ENCODE data around the gene RASSF4.

The RASSF4 gene

DNA sequence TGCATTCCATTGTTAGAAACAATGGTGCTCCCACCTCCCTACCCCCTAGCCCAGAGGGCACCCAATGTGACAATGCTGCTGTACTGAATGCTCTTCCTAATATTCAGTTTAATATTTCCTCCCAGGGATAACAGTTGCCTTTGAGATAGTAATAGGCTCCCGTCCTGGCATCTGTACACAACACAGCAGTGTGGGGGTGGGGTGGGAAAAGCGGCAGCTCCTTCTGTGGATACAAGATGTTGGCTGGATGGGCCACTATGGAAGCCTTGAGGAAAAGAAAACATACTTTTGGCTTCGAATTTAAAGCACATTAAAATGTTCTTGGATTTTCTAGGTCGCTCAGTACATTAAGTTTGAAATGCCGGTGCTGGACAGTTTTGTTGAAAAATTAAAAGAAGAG, 32.0 kb downstream of the RASSF4 start:
- in situ Hi-C loops (cut with MboI; ENCODE audit: low sequenced_read_pairs, unreplicated experiment) = no loop called here
- TF ChIP-seq, protein P1, sequence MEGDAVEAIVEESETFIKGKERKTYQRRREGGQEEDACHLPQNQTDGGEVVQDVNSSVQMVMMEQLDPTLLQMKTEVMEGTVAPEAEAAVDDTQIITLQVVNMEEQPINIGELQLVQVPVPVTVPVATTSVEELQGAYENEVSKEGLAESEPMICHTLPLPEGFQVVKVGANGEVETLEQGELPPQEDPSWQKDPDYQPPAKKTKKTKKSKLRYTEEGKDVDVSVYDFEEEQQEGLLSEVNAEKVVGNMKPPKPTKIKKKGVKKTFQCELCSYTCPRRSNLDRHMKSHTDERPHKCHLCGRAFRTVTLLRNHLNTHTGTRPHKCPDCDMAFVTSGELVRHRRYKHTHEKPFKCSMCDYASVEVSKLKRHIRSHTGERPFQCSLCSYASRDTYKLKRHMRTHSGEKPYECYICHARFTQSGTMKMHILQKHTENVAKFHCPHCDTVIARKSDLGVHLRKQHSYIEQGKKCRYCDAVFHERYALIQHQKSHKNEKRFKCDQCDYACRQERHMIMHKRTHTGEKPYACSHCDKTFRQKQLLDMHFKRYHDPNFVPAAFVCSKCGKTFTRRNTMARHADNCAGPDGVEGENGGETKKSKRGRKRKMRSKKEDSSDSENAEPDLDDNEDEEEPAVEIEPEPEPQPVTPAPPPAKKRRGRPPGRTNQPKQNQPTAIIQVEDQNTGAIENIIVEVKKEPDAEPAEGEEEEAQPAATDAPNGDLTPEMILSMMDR (IDR thresholded peaks at IDR 0.05; ENCODE audit: borderline replicate concordance, control extremely low read depth, extremely low read depth, insufficient read depth, missing control alignments) = no peak
- DNase-seq (ENCODE audit: low spot score) = no peak

DNA sequence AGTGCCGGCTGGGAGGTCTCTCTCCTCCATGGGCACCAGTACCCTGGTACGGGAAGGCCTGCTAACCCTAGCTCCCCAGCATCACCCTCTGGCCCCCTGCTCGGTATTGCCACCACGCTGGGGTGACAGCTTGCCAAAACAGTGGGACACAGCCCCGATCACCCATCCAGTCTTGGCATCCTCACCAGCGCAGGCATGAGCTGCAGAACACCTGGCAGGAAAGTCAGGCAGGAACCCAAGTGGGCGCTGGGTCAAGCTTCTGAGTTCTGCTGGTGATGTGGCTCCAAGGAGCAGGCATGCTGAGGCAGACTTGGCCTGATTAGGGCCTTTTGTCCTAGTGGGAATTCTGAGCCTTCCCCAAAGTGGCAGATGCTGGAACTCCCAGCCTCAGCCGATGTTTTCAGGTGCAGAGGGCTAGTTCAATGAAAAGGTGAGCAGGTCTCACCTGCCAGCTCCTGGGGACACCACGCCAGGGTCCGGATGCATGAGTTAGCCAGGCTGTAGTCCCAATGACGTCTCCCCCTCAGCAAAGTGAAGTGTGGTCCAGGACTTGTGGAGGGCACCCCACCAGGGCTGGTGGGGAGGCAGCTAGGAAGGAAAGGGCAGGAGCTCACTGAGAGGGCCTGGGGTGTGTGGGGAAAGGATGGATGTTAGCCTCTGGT, 32.6 kb downstream of the RASSF4 start:
- in situ Hi-C loops (cut with MboI; ENCODE audit: low sequenced_read_pairs, unreplicated experiment) = no loop called here
- TF ChIP-seq, protein P1 (IDR thresholded peaks at IDR 0.05; ENCODE audit: borderline replicate concordance, control extremely low read depth, extremely low read depth, insufficient read depth, missing control alignments) = no peak
- no peak for DNase-seq (ENCODE audit: low spot score)

DNA sequence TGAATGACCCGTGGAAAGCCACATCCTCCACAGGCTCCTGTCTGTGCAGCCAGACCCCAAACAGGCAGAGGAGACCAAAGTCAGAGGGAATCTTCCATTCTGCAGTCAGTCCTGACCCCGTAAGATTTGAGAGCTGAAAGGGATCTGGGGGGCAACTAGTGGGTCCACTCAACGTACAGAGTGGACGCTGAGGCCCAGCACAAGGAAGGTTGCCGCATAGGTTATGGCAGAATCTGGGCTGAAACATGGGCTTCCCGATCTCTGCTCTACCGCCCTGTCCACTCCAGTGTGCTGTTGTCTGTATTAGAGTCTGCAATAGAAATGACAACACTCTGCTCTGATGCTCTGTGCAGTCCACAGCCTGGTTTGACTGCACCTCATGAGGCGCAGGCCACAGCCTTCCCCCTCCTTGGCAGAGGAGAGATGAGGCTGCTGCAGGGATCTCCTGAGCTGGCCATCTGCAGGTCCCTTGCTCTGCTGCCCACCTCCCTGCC, 33.2 kb downstream of the RASSF4 start:
- TF ChIP-seq, protein P1 (IDR thresholded peaks at IDR 0.05; ENCODE audit: borderline replicate concordance, control extremely low read depth, extremely low read depth, insufficient read depth, missing control alignments) = no peak
- in situ Hi-C loops (cut with MboI; ENCODE audit: low sequenced_read_pairs, unreplicated experiment) = no loop called here
- no peak for DNase-seq (ENCODE audit: low spot score)

DNA sequence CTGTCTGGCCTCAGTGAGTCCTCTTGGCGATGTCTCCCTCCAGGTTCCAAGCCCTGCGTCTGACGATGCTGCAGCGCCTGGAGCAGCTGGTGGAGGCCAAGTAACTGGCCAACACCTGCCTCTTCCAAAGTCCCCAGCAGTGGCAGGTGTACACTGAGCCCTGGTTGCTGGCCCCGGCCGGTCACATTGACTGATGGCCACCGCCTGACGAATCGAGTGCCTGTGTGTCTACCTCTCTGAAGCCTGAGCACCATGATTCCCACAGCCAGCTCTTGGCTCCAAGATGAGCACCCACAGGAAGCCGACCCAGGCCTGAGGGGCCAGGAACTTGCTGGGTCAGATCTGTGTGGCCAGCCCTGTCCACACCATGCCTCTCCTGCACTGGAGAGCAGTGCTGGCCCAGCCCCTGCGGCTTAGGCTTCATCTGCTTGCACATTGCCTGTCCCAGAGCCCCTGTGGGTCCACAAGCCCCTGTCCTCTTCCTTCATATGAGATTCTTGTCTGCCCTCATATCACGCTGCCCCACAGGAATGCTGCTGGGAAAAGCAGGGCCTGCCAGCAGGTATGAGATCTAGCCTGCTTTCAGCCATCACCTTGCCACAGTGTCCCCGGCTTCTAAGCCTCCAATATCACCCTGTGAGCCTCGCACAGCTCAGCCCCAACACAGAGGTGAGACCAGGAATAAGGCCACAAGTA, 33.8 kb downstream of the RASSF4 start:
- in situ Hi-C loops (cut with MboI; ENCODE audit: low sequenced_read_pairs, unreplicated experiment) = no loop called here
- no peak for DNase-seq (ENCODE audit: low spot score)
- TF ChIP-seq, protein P1 (IDR thresholded peaks at IDR 0.05; ENCODE audit: borderline replicate concordance, control extremely low read depth, extremely low read depth, insufficient read depth, missing control alignments) = no peak

DNA sequence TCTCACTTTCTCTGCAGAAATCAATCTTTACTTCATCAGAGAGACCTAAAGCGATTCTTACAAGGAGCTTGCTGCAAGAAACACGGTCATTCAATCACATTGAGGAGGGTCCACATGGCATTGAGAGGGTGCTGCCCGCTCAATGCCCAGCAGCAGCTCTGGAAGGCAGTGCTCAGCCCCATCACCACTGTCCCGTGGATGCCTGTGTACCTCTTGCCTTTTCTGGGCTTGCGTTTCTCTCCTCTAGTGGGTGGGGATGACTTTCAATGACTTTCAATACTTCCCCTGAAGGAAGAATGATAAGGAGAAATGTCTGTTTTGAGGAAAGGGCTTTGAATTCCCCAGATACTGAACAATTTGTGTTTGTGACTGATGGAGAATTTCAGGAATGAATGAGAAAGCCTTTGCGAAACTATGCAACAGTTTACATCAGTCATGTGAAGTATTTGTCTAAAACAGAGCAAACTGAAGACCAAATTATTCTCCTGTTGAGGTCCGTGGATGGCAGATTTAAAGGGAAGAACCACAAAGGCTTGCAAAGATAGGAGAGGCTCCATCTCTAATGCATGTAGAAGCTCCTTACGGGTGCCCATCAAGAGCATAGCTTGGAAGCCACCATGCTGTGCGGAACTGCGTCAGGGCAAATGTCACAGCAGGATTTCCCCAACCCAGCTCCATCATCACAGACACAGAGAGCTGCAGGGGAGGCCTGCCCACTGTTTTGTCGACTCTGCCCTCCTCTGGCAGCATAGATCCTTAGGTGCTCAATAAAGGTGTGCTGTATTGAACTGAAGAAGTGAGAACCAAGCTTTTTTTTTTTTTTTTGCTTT, 34.5 kb downstream of the RASSF4 start:
- in situ Hi-C loops (cut with MboI; ENCODE audit: low sequenced_read_pairs, unreplicated experiment) = no loop called here
- TF ChIP-seq, protein P1 (IDR thresholded peaks at IDR 0.05; ENCODE audit: borderline replicate concordance, control extremely low read depth, extremely low read depth, insufficient read depth, missing control alignments) = no peak
- no peak for DNase-seq (ENCODE audit: low spot score)

DNA sequence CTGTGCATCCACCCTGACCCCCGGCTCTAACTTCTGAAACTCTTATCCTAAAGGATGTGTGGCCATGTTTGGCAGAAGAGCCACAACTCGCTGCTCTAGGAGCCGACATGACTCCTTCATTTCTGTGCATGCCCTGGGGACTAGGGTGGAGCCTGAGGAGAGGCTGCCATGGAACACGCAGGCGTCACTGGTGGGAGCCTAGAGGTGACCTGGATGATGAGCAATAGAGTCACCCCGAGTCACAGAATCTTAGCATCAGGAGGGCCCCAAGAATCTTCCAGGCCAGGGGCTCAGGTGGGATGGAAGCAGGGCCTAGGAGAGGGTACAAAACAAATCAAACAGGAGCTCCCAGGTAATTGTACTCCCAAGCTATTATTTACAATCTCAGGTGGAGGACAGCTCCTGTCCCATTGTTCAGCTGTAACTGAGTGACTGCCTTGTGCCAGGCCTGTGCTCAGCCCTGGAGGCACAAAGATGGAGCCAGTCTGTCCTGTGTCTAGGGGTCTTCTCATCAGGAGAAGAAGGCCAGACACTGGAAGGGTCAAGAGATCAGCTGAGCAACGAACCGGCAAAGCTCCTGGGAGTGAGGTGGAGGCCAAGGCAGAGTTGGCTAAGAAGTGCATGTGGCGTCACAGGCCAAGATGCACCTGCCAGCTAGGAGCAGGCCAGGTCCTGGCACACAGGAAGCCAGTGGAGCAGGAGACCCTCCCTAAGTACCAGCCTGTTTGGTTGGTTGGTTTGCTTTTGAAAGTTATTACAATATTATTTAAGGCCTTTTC, 35.3 kb downstream of the RASSF4 start:
- in situ Hi-C loops (cut with MboI; ENCODE audit: low sequenced_read_pairs, unreplicated experiment) = no loop called here
- TF ChIP-seq, protein P1 (IDR thresholded peaks at IDR 0.05; ENCODE audit: borderline replicate concordance, control extremely low read depth, extremely low read depth, insufficient read depth, missing control alignments) = no peak
- DNase-seq (ENCODE audit: low spot score) = no peak

All from GM13976 (cell line).